Fibroblast of skin of left biceps (primary cell): Measurements from ENCODE around the gene RBBP5.

ENCODE experiments used
- DNase-seq, 2 experiments: peaks; one replicate each; pipeline ENCODE4 v3.0.0-alpha.2; 2013; ENCODE audit warnings: low read depth in 2 of 2

Gene RBBP5

GRCh38 chr1:205057808-205058575 lies 63.8 kb downstream of the RBBP5 start:
- DNase-seq = no peak

DNA sequence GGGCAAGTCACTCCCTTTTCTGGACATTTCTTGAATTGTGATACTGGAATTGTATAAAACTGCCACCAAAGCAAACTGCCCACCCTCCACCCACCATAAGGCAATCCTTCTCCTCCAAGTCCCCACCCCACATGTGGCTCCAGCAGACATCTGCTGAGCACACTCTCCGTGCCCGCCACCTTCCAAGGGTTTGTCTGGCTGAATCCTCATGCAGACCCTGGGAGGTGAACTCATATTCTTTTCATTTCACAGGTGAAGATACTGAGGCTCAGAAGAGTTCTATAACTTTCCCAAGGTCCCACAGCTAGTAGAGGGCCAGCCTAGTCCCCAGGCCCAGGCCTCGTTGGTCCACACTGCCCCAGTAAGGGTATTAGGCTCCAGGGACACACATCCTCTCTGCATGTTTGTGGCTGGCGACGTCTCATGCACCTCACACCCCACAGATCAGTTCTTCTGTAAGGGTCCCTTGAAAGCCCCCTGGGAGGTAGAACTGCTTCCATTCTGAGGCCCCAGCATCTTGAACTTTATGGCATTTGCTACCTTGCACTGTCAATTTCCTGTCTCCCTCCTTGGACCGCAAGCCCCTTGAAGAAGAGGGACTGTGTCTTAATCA lies 64.7 kb downstream of the RBBP5 start:
- no peak for DNase-seq

- no peak for DNase-seq
These were observed 65.6 kb downstream of the RBBP5 start for GRCh38 chr1:205056188-205056611.

GRCh38 chr1:205054013-205054412 lies 67.8 kb downstream of the RBBP5 start:
- DNase-seq = no peak

- DNase-seq = no peak
These were observed 68.5 kb downstream of the RBBP5 start for GRCh38 chr1:205053296-205053695.

GRCh38 chr1:205052690-205053089 lies 69.1 kb downstream of the RBBP5 start:
- no peak for DNase-seq

GRCh38 chr1:205049479-205049878 lies 72.3 kb downstream of the RBBP5 start:
- DNase-seq = no peak

DNA sequence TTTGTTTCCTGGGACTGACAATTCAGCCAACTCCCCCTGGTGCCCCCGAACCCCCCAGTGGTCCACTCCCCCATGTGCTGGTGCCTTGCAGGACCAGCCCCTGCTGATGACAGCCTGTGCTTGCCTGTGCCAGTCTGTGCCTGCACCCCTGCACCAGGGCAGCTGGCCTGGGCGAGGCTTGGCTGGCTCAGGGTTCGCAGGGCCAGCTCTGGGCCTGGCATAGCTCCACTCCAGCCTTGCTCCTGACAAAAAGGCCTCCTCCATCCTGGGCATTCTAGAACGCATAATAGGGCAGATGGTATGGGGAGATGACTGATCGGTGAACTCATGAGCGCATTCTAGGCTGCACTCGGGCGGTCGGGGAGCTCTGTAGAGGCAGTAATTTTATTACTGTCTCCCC lies 73.4 kb downstream of the RBBP5 start:
- no peak for DNase-seq

DNA sequence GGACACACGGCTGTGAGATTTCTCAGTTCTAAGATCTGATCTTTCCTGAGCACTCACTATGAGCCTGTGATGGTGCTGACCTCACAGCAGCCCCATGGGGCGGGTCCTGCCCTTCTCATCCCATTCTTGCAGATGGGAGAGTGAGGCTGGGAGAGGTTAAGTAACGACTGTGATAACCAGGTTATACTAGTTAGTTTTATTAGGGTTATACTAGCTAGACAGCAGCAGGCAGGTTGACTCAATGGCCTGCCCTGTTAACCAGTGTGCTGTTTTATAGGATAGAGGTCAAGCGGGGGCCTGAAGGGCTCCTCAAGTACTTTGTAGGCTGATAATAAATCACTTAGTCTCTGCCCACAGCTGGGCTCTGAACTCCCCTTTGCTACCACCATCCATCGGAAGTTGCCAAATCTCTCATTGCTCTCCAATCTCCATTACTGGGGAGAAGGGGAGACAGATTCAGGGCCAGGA lies 74.0 kb downstream of the RBBP5 start:
- no peak for DNase-seq

DNA sequence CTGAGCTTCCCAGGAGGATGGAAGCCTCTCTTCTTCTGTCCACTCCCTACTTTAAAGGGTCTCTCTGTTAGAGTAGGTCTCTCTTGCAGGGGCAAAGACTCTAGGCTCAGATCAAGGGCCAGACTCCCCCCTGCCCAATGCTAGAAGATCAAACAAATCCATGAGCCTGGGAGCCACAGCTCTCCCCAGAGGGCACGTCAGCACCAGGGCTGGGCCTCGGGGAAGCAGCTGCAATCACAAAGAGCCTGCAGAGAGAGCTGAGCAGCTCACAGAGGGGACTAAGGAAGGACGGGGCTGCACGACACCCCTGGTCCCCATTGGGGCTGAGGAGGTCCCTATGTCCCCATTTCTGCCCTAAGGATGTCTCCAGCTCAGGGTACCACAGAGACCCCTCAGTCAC lies 74.9 kb downstream of the RBBP5 start:
- DNase-seq = no peak

DNA sequence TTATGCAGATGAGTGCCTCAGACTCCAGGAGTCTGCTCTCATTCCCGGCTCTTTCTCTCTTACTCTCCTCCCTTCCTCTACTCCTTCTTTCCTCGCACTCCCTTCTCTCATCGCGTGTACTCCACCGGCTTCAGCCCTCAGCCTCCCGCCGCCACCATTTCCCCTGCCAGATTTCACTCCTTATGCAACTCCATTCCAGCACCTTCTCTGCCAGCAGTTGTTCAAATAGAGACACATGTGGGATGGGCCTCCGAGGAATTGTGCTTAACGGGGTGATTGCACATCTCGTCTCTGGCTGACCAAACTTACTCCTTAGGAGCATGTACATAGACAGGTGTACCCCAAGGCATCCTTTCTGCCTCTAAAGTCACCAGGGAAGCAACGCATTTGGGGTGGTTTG lies 76.6 kb downstream of the RBBP5 start:
- DNase-seq = no peak

GRCh38 chr1:205044741-205045140 lies 77.0 kb downstream of the RBBP5 start:
- DNase-seq = no peak

- DNase-seq = no peak
These were observed 77.9 kb downstream of the RBBP5 start for GRCh38 chr1:205043866-205044265.

DNA sequence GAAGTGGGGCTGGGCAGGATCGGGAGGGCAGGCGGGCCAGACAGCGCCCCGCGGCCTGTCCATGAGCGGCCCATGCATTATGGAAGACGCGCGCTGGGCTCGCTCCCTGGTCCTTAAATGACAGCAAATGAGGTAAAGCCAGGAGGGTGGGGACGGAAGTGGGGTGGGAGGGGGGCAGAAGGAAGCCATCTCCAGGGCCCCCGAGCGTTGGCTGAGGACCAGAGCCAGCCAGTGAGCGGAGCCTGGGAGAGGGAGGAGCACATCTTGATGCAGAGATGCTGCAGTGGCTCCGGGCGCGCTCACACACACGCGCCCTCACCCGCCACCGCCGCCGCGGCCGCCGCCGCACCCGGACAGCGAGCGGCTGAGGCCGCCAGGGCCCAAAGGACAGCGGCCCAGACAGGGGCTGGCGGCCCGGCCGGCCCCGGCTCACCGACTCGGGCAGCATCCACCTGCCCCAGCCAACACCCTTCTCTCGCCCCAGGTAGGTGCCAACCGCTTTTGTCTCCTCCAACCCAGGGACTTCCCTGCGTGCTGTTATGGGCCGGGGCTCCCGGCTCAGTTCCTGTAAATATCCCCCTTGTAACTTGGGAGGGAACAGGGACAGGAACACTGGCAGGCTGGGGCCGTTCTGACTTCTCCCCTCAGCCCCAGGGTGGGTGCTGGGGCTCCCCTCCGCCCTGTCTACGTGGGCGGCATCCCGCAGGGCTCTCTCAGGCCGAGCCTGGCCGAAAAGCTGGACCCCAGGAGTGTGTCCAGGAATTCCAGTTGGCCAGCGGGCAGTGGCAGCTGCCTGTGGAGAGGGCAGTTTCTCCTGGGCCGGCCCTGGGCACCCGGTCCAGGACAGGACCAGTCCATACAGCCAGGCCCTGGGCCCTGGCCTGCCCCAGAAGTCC lies 78.6 kb downstream of the RBBP5 start, which contains the start of gene CNTN2:
Gene CNTN2 (plus strand): TSS at position 302 of the 896 bp plus-strand sequence. CDS start 9,974 bp downstream, outside the sequence.
- DNase-seq = no peak

DNA sequence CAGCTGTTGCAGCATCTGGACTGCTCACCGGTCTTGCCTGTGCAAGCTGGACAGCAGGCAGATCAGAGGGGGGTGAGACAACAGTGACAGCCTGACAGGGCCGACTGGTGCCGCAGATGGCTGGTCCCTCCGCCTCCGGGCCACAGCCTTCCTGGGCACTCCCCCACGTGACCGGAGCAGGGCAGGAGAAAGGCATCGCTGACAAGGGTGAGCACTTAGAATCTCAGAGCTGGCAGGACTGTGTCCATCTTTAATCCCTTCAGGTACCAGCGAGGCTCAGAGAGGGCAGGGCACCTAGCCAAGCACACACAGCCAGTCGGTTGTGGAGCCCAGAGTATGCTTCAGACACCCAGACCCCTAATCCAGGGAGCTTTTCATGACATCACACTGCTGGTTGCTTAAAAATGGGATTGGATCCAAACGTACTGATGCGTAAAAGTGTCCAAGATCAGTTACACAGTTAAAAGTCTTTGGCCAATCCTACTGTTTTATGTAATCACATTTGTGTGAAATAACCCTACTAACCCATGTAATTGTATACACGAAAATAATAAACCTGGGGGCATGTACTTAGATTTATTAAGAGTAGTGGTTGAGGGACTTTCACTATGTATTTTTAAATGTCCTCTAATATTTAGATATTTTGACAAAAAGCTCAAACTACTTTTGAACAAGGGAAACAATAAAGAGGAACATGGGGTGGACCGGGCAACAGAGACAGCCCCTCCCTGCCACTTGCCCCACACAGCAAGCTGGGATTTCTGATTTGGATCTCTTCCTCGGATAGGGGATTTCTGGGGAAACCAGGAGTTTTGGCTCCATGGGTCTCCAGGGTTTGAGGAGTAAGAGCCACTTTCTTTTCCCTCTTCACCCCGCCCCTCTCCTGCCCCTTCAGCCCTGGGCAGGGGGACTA lies 79.5 kb downstream of the RBBP5 start:
- no peak for DNase-seq

- no peak for DNase-seq
These were observed 80.6 kb downstream of the RBBP5 start for GRCh38 chr1:205041001-205041715.

DNA sequence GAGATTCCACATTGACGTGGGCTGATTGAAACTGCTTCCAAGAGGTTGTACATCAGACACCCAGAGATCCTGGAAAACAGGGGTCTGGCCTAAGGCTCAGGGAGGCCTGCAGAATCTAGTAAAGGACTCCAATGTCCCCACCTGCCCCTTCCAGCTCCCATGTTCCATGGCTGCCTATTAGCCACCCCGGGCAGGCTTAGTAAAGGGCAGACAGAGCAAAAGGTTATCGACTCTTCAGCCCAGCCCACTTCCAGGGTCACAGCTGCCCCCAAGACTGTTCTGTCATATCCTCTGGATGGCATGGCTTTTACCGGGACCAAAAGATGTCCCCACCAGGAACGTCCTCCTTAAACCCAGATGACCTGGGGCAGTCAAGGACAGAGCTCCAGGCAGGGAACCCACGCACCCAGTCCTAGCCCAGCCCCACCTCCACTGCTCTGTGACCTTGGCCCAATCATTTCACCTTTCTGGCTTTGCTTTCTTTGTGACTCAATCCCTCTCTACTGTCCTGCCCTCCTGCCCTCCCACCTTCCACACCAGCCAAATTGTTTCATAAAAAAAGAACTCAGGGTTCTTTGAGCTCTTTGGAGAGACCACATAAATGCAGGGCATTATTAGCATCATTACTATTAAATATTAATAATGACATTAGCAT lies 83.5 kb downstream of the RBBP5 start:
- no peak for DNase-seq

GRCh38 chr1:205037539-205037938 lies 84.2 kb downstream of the RBBP5 start:
- no peak for DNase-seq
